ENCODE data around the gene ZSWIM4. TPM values are rescaled to one million over a fixed set of nuclear protein-coding genes. Genes with fewer than 3 reads are reported as not detected.
A peak's percentile ranks its signal among the peaks of the same experiment; 100 is the strongest.

Gene ZSWIM4
- total and polyA plus RNA-seq, 10 of the 15 experiments (the other 5 are each of a cell fraction or from before 2014, with no cell fraction given), result 0.73 to 11.1 (median 1.8) TPM; not detected in 2

GRCh38 chr19:13842291-13843103 is 47.3 kb downstream of the ZSWIM4 start (continued):
- TF ChIP-seq CUX1 (IDR thresholded peaks at IDR 0.05; ENCODE audit: insufficient replicate concordance, low read depth, low read length) (no peak), RBBP5 (conservative IDR thresholded peaks at IDR 0.05) (no peak), GATAD2B (conservative IDR thresholded peaks at IDR 0.05; ENCODE audit: low read depth) (peak; percentile 89), TAF1 (IDR thresholded peaks at IDR 0.05; ENCODE audit: borderline replicate concordance, low read depth, low read length) (peak; percentile 70), ZNF622 (IDR thresholded peaks at IDR 0.05) (no peak), KAT2A (conservative IDR thresholded peaks at IDR 0.05; ENCODE audit: control insufficient read depth, low read depth, low read length) (no peak), CBX3 (IDR thresholded peaks at IDR 0.05; ENCODE audit: borderline replicate concordance, low read depth) (no peak), WRNIP1 (IDR thresholded peaks at IDR 0.05; ENCODE audit: borderline replicate concordance, low read depth, low read length) (no peak), NFXL1 (IDR thresholded peaks at IDR 0.05; ENCODE audit: borderline replicate concordance) (no peak), DPF2 (IDR thresholded peaks at IDR 0.05) (peak; percentile 80), NFYA (IDR thresholded peaks at IDR 0.05; ENCODE audit: borderline replicate concordance, low read depth, low read length) (no peak), SIN3A (IDR thresholded peaks at IDR 0.05; ENCODE audit: low read depth, low read length) (no peak)

All from GM12878 (cell line).